ENCODE measurements around the gene USP3. TPM values are rescaled to one million over a fixed set of nuclear protein-coding genes. Genes with fewer than 3 reads are reported as not detected.

The USP3 gene
- total RNA-seq, 3 donors from 2014 or later, result 65.6 to 101 (median 67.3) TPM

GRCh38 chr15:63597821-63598220 is 93.4 kb downstream of the USP3 start:
- ATAC-seq (no peak), DNase-seq (no peak)
- H3K4me1 ChIP-seq (ENCODE audit: low read depth), result peaks cover 37% of the 10 kb centered on the region
- H3K36me3 ChIP-seq (ENCODE audit: low read depth), result no peaks in the 10 kb centered on the region
- no peaks in the 10 kb centered on the region for H3K9me3 ChIP-seq
- intact Hi-C loops (cut with DNase I, micrococcal nuclease), result loop anchor here in 1 of 2 donors (5.0 kb wide), 1 partner anchor 111 kb away; no protein-coding TSS in a partner anchor
- no peak overlapping the region for H3K4me3 ChIP-seq
- no peak for TF ChIP-seq CTCF (IDR thresholded peaks at IDR 0.05)

GRCh38 chr15:63598473-63599400 is 94.3 kb downstream of the USP3 start:
- intact Hi-C loops (cut with DNase I, micrococcal nuclease), result loop anchor here in 1 of 2 donors (5.0 kb wide), 1 partner anchor 111 kb away; no protein-coding TSS in a partner anchor
- no peak for TF ChIP-seq CTCF (IDR thresholded peaks at IDR 0.05)
- ATAC-seq, result peak; percentile 16
- peak in 2 of 3 donors; percentile 65 to 83 for DNase-seq
- Histone ChIP-seq H3K4me1 (ENCODE audit: low read depth) (peaks cover 37% of the 10 kb centered on the region), H3K36me3 (ENCODE audit: low read depth) (no peaks in the 10 kb centered on the region), H3K9me3 (no peaks in the 10 kb centered on the region), H3K4me3 (no peak overlapping the region)

- Histone ChIP-seq H3K9me3 (no peaks in the 10 kb centered on the region), H3K4me1 (ENCODE audit: low read depth) (peaks cover 37% of the 10 kb centered on the region), H3K4me3 (no peak overlapping the region), H3K36me3 (ENCODE audit: low read depth) (no peaks in the 10 kb centered on the region)
- peak; percentile 47 for ATAC-seq
- intact Hi-C loops (cut with DNase I, micrococcal nuclease), result loop anchor here in 1 of 2 donors (5.0 kb wide), 1 partner anchor 112 kb away; no protein-coding TSS in a partner anchor
- peak; percentile 74 to 85 (median 83) for DNase-seq
- peak; percentile 65 for TF ChIP-seq CTCF (IDR thresholded peaks at IDR 0.05)
Observed at GRCh38 chr15:63599401-63600000, 95.1 kb downstream of the USP3 start.

GRCh38 chr15:63600001-63600615 is 95.7 kb downstream of the USP3 start:
- intact Hi-C loops (cut with DNase I, micrococcal nuclease), result no loop called here
- DNase-seq (peak in 1 of 3 donors; percentile 73), ATAC-seq (peak; percentile 18)
- H3K9me3 ChIP-seq, result no peaks in the 10 kb centered on the region
- peak overlapping the region; percentile 6 for H3K4me3 ChIP-seq
- H3K36me3 ChIP-seq (ENCODE audit: low read depth), result no peaks in the 10 kb centered on the region
- no peak for TF ChIP-seq CTCF (IDR thresholded peaks at IDR 0.05)
- H3K4me1 ChIP-seq (ENCODE audit: low read depth), result peaks cover 37% of the 10 kb centered on the region

- TF ChIP-seq CTCF (IDR thresholded peaks at IDR 0.05), result peak; percentile 26
- Histone ChIP-seq H3K4me1 (ENCODE audit: low read depth) (peaks cover 37% of the 10 kb centered on the region), H3K36me3 (ENCODE audit: low read depth) (no peaks in the 10 kb centered on the region), H3K9me3 (no peaks in the 10 kb centered on the region), H3K4me3 (peak overlapping the region; percentile 39)
- intact Hi-C loops (cut with DNase I, micrococcal nuclease), result no loop called here
- DNase-seq (peak; percentile 88 to 95 (median 94)), ATAC-seq (peak; percentile 82)
Observed at GRCh38 chr15:63600616-63601025, 96.2 kb downstream of the USP3 start.

Measured in mucosa of descending colon (tissue), 3 donors.